IMR-90 (cell line): ENCODE data around the gene OR6V1. TPM values are rescaled to one million over a fixed set of nuclear protein-coding genes. Genes with fewer than 3 reads are reported as not detected.

Experiments
- ATAC-seq: fragments of 200-7000 bp; cut with Tn5 transposase; 2 replicates; pipeline ENCODE4 v1.9.1; 2020; ENCODE audit warnings: low read depth, mild to moderate bottlenecking, moderate library complexity
- BruUV-seq: library from RNA; stranded (reverse); fragments of 400-500 nt; replicated peaks from 2 replicates; lab custom pipeline; 2021; lab: Mats Ljungman, UMichigan
- CTCF ChIA-PET: fragments of 300-600 bp; formaldehyde crosslinking; extraction: SDS; loops from one replicate; lab custom pipeline; 2021; ENCODE audit warnings: antibody characterized with exemption; lab: Yijun Ruan, JAX
- POLR2A ChIA-PET: fragments of 300-600 bp; sonication (Branson Sonifier 250); formaldehyde crosslinking; loops from one replicate; lab custom pipeline; 2022; ENCODE audit warnings: antibody characterized with exemption; ENCODE audit not compliant: unreplicated experiment; lab: Charles Lee
- DNase-seq: peaks from one replicate; pipeline ENCODE4 v3.0.0; 2013
- H2AFZ ChIP-seq: replicated peaks from 2 replicates; pipeline ENCODE3; 2013; ENCODE audit warnings: low read length, mild to moderate bottlenecking; ENCODE audit not compliant: poor library complexity
- H2AK5ac ChIP-seq: 2 replicates; pipeline ENCODE4 v1.6.1; 2013; ENCODE audit warnings: low read depth, low read length, inconsistent platforms
- H2AK9ac ChIP-seq: replicated peaks from 2 replicates; pipeline ENCODE3; 2013; ENCODE audit warnings: mild to moderate bottlenecking, low read depth, low read length, moderate library complexity; ENCODE audit not compliant: poor library complexity
- H2BK120ac ChIP-seq: 2 replicates; pipeline ENCODE4 v1.6.1; 2013; ENCODE audit warnings: low read depth, low read length, inconsistent platforms
- H2BK15ac ChIP-seq: 3 replicates; pipeline ENCODE4 v1.6.1; 2013; ENCODE audit warnings: low read depth, low read length, inconsistent platforms
- H2BK20ac ChIP-seq: 2 replicates; pipeline ENCODE4 v1.6.1; 2013; ENCODE audit warnings: low read depth, mild to moderate bottlenecking, inconsistent platforms, low read length, moderate library complexity
- H2BK5ac ChIP-seq: 2 replicates; pipeline ENCODE4 v1.6.1; 2013; ENCODE audit warnings: mild to moderate bottlenecking, low read depth, low read length, inconsistent platforms; ENCODE audit not compliant: poor library complexity, severe bottlenecking
- H3K14ac ChIP-seq: replicated peaks from 2 replicates; pipeline ENCODE4 v1.6.1; 2013; ENCODE audit warnings: low read depth, low read length, inconsistent platforms
- H3K18ac ChIP-seq: 2 replicates; pipeline ENCODE4 v1.6.1; 2013; ENCODE audit warnings: low read depth, low read length, control low read depth
- H3K23ac ChIP-seq: 2 replicates; pipeline ENCODE4 v1.6.1; 2013; ENCODE audit warnings: low read depth, low read length, inconsistent platforms
- H3K27ac ChIP-seq: 2 replicates; pipeline ENCODE4 v1.5.1; 2013; ENCODE audit warnings: mild to moderate bottlenecking, control low read depth, low read length; ENCODE audit not compliant: insufficient read depth
- H3K27me3 ChIP-seq: 2 replicates; pipeline ENCODE4 v1.6.1; 2013; ENCODE audit warnings: low read length; ENCODE audit not compliant: control insufficient read depth, insufficient read depth
- H3K36me3 ChIP-seq: 2 replicates; pipeline ENCODE4 v1.6.1; 2013; ENCODE audit warnings: low read length, mixed read lengths; ENCODE audit not compliant: control insufficient read depth, insufficient read depth
- H3K4ac ChIP-seq: 2 replicates; pipeline ENCODE4 v1.6.1; 2013; ENCODE audit warnings: low read depth, low read length, inconsistent platforms
- H3K4me1 ChIP-seq: 2 replicates; pipeline ENCODE4 v1.6.1; 2013; ENCODE audit warnings: low read length, mixed read lengths; ENCODE audit not compliant: control insufficient read depth, insufficient read depth
- H3K4me2 ChIP-seq: 2 replicates; pipeline ENCODE4 v1.6.1; 2013; ENCODE audit warnings: low read depth, mild to moderate bottlenecking, control low read depth, low read length, moderate library complexity
- H3K4me3 ChIP-seq: 2 replicates; pipeline ENCODE4 v1.5.1; 2013; ENCODE audit warnings: low read depth, mild to moderate bottlenecking, control low read depth, low read length, moderate library complexity; ENCODE audit not compliant: insufficient read depth
- H3K56ac ChIP-seq: 2 replicates; pipeline ENCODE4 v1.6.1; 2013; ENCODE audit warnings: low read length, inconsistent platforms; ENCODE audit not compliant: insufficient read depth; ENCODE audit errors: extremely low read depth
- H3K79me1 ChIP-seq, 2 experiments: 2 replicates each; pipeline ENCODE4 v1.6.1; 2013; ENCODE audit warnings: low read length in 2 of 2, inconsistent platforms in 1 of 2, low read depth in 1 of 2
- H3K9ac ChIP-seq: 2 replicates; pipeline ENCODE4 v1.6.1; 2013; ENCODE audit warnings: low read depth, low read length, control low read depth
- H3K9me1 ChIP-seq: 2 replicates; pipeline ENCODE4 v1.6.1; 2013; ENCODE audit warnings: low read length, inconsistent platforms; ENCODE audit not compliant: insufficient read depth
- H3K9me3 ChIP-seq: 2 replicates; pipeline ENCODE4 v1.6.1; 2013; ENCODE audit warnings: low read length; ENCODE audit not compliant: control insufficient read depth, insufficient read depth
- H4K20me1 ChIP-seq: 2 replicates; pipeline ENCODE4 v1.6.1; 2013; ENCODE audit warnings: low read length, inconsistent platforms; ENCODE audit not compliant: insufficient read depth
- H4K5ac ChIP-seq: 2 replicates; pipeline ENCODE4 v1.6.1; 2013; ENCODE audit warnings: mild to moderate bottlenecking, low read depth, low read length, control low read depth
- H4K8ac ChIP-seq, 2 experiments: 2 replicates each; pipeline ENCODE4 v1.6.1; 2013; ENCODE audit warnings: low read depth in 2 of 2, low read length in 2 of 2, control low read depth in 1 of 2, inconsistent platforms in 1 of 2
- H4K91ac ChIP-seq: 2 replicates; pipeline ENCODE4 v1.6.1; 2013; ENCODE audit warnings: low read depth, low read length, inconsistent platforms; ENCODE audit not compliant: insufficient read depth
- BHLHE40 ChIP-seq: fragments of 150-350 bp; IDR thresholded peaks from 2 replicates; pipeline ENCODE4 v1.6.1; 2016; ENCODE audit warnings: mild to moderate bottlenecking, low read depth, low read length
- CEBPB ChIP-seq: IDR thresholded peaks from 2 replicates; pipeline ENCODE4 v1.6.1; 2012; ENCODE audit warnings: low read depth, low read length, improper control_type of control experiment
- CHD1 ChIP-seq: IDR thresholded peaks from 2 replicates; pipeline ENCODE4 v1.6.1; 2012; ENCODE audit warnings: low read depth, low read length, improper control_type of control experiment
- CTCF ChIP-seq: conservative IDR thresholded peaks from 2 replicates; pipeline ENCODE4 v1.5.1; 2012; ENCODE audit warnings: mild to moderate bottlenecking, low read depth, low read length, improper control_type of control experiment
- ELK1 ChIP-seq: fragments of 150-350 bp; IDR thresholded peaks from 2 replicates; pipeline ENCODE4 v1.6.1; 2016; ENCODE audit warnings: low read depth, mild to moderate bottlenecking, low read length, moderate library complexity, borderline replicate concordance
- FOS ChIP-seq: fragments of 150-350 bp; IDR thresholded peaks from 2 replicates; pipeline ENCODE4 v1.6.1; 2016; ENCODE audit warnings: low read depth, low read length
- MAFK ChIP-seq: IDR thresholded peaks from 2 replicates; pipeline ENCODE4 v1.6.1; 2012; ENCODE audit warnings: low read depth, low read length, improper control_type of control experiment
- MAZ ChIP-seq: IDR thresholded peaks from 2 replicates; pipeline ENCODE4 v1.6.1; 2012; ENCODE audit warnings: low read depth, mild to moderate bottlenecking, low read length, improper control_type of control experiment, moderate library complexity, borderline replicate concordance
- MXI1 ChIP-seq: IDR thresholded peaks from 2 replicates; pipeline ENCODE4 v1.6.1; 2012; ENCODE audit warnings: low read depth, mild to moderate bottlenecking, low read length, moderate library complexity, borderline replicate concordance
- NFE2L2 ChIP-seq: fragments of 150-350 bp; IDR thresholded peaks from 2 replicates; pipeline ENCODE4 v1.6.1; 2016; ENCODE audit warnings: low read depth, mild to moderate bottlenecking, low read length
- POLR2A ChIP-seq: IDR thresholded peaks from 2 replicates; pipeline ENCODE4 v1.6.1; 2012; ENCODE audit warnings: mild to moderate bottlenecking, low read depth, low read length
- RAD21 ChIP-seq: IDR thresholded peaks from 2 replicates; pipeline ENCODE4 v1.6.1; 2012; ENCODE audit warnings: low read length, improper control_type of control experiment
- RCOR1 ChIP-seq: IDR thresholded peaks from 2 replicates; pipeline ENCODE4 v1.6.1; 2012; ENCODE audit warnings: mild to moderate bottlenecking, low read length, improper control_type of control experiment; ENCODE audit not compliant: insufficient replicate concordance
- RFX5 ChIP-seq: IDR thresholded peaks from 2 replicates; pipeline ENCODE4 v1.8.0; 2012; ENCODE audit warnings: low read depth, mild to moderate bottlenecking, low read length, moderate library complexity
- SMC3 ChIP-seq: fragments of 150-350 bp; IDR thresholded peaks from 2 replicates; pipeline ENCODE4 v1.6.1; 2016; ENCODE audit warnings: low read depth, mild to moderate bottlenecking, antibody characterized with exemption, low read length, moderate library complexity
- USF2 ChIP-seq: fragments of 150-350 bp; IDR thresholded peaks from 2 replicates; pipeline ENCODE4 v1.6.1; 2017; ENCODE audit warnings: mild to moderate bottlenecking, antibody characterized with exemption, low read length, low read depth
- WGBS, 2 experiments: methylation state at CpG; one replicate each; pipeline versions ENCODE4 v1.1.5 to v1.1.7; 2013; ENCODE audit warnings: missing lambda C conversion rate in 2 of 2; ENCODE audit not compliant: insufficient read length in 1 of 2; ENCODE audit errors: extremely low coverage in 2 of 2; 5-methylcytosine and 5-hydroxymethylcytosine counted together
- dilution Hi-C: fragments of 300-500 bp; cut with HindIII; formaldehyde crosslinking; loops from one replicate; pipeline ENCODE4 v1.14.3; 2018; ENCODE audit warnings: low sequenced_read_pairs; ENCODE audit not compliant: unreplicated experiment
- in situ Hi-C: fragments of 300-500 bp; cut with MboI; formaldehyde crosslinking; loops from 3 replicates; pipeline ENCODE4 v1.14.3; 2019; ENCODE audit warnings: low sequenced_read_pairs, inconsistent platforms, mixed read lengths
- intact Hi-C: fragments of 100-400 bp; cut with micrococcal nuclease; formaldehyde crosslinking; loops from 2 replicates; pipeline ENCODE4 v1.10.0; 2022
- polyA plus RNA-seq, 3 experiments: library from polyadenylated mRNA; depleted of rRNA; stranded (reverse); fragments of >200 nt; gene quantifications; 2 replicates each; pipeline ENCODE4 v1.2.3, GENCODE V29; 2012; ENCODE audit warnings: low replicate concordance in 1 of 3
- total RNA-seq: library from RNA; depleted of rRNA; stranded (reverse); fragments of >200 nt; gene quantifications from 2 replicates; pipeline ENCODE4 v1.2.3, GENCODE V29; 2012

Gene OR6V1
- total and polyA plus RNA-seq, 2 of the 4 experiments (the other 2 are of a cell fraction), result not detected

GRCh38 chr7:143085109-143085508 is 33.0 kb downstream of the OR6V1 start:
- Histone ChIP-seq H4K20me1 (no peaks in the 10 kb centered on the region), H2BK15ac (no peak overlapping the region), H3K4me3 (no peak overlapping the region), H3K4ac (no peak overlapping the region), H4K5ac (no peak overlapping the region), H3K18ac (no peak overlapping the region), H3K27me3 (no peaks in the 10 kb centered on the region), H2AK9ac (no peak overlapping the region), H3K14ac (no peak overlapping the region), H4K91ac (no peak overlapping the region), H3K9me3 (no peaks in the 10 kb centered on the region), H3K9me1 (no peaks in the 10 kb centered on the region), H4K8ac (no peak overlapping the region), H3K4me1 (no peaks in the 10 kb centered on the region), H2BK5ac (no peak overlapping the region), H2AFZ (no peak overlapping the region), H2BK20ac (no peak overlapping the region), H3K79me1 (no peaks in the 10 kb centered on the region), H3K23ac (no peak overlapping the region), H3K36me3 (no peaks in the 10 kb centered on the region), H2BK120ac (no peak overlapping the region), H3K9ac (no peak overlapping the region), H2AK5ac (no peak overlapping the region), H3K4me2 (no peak overlapping the region), H3K27ac (no peak overlapping the region), H3K56ac (no peak overlapping the region)
- intact Hi-C loops, result no loop called here
- TF ChIP-seq RFX5 (no peak), POLR2A (no peak), CEBPB (no peak), CTCF (no peak), MXI1 (no peak), FOS (no peak), SMC3 (no peak), RCOR1 (no peak), NFE2L2 (no peak), CHD1 (no peak), RAD21 (no peak), ELK1 (no peak), MAZ (no peak), MAFK (no peak), BHLHE40 (no peak), USF2 (no peak)
- ChIA-PET POLR2A (no interaction called here), CTCF (no interaction called here)
- DNase-seq (no peak), ATAC-seq (no peak)
- in situ Hi-C loops, result no loop called here
- no TSS peak for BruUV-seq
- dilution Hi-C loops, result no loop called here
- no CpG with 5 or more reads among the region's 1 CpG for WGBS, 2 experiments
